Trophoblast cell (in vitro differentiated cells and primary cell): ENCODE data around the gene MFSD2A.

Source experiments
- DNase-seq, 2 donors: peaks; one replicate each; pipeline ENCODE4 v3.0.0-alpha.2; 2016
- H2AFZ ChIP-seq: 2 replicates; pipeline ENCODE4 v1.6.1; 2013; ENCODE audit warnings: low read length, moderate library complexity, mild to moderate bottlenecking; ENCODE audit not compliant: insufficient read depth, poor library complexity
- H2AK5ac ChIP-seq: 2 replicates; pipeline ENCODE4 v1.6.1; 2013; ENCODE audit warnings: mild to moderate bottlenecking, low read length
- H2BK120ac ChIP-seq: 2 replicates; pipeline ENCODE4 v1.6.1; 2013; ENCODE audit warnings: low read length, mild to moderate bottlenecking, moderate library complexity; ENCODE audit not compliant: insufficient read depth, poor library complexity
- H2BK12ac ChIP-seq: 2 replicates; pipeline ENCODE4 v1.6.1; 2013; ENCODE audit warnings: mild to moderate bottlenecking, low read length, moderate library complexity
- H2BK5ac ChIP-seq: 2 replicates; pipeline ENCODE4 v1.6.1; 2013; ENCODE audit warnings: low read length, low read depth, moderate library complexity, mild to moderate bottlenecking; ENCODE audit not compliant: poor library complexity
- H3K14ac ChIP-seq: 2 replicates; pipeline ENCODE4 v1.6.1; 2013; ENCODE audit warnings: mild to moderate bottlenecking, low read length
- H3K18ac ChIP-seq: 2 replicates; pipeline ENCODE4 v1.6.1; 2013; ENCODE audit warnings: mild to moderate bottlenecking, low read length
- H3K23ac ChIP-seq: 2 replicates; pipeline ENCODE4 v1.6.1; 2013; ENCODE audit warnings: low read length
- H3K27ac ChIP-seq: 2 replicates; pipeline ENCODE4 v1.5.1; 2013; ENCODE audit warnings: low read depth, mild to moderate bottlenecking, inconsistent platforms, low read length, moderate library complexity
- H3K27me3 ChIP-seq: 2 replicates; pipeline ENCODE4 v1.6.1; 2013; ENCODE audit warnings: inconsistent platforms, mild to moderate bottlenecking, low read length, moderate library complexity; ENCODE audit not compliant: insufficient read depth
- H3K36me3 ChIP-seq, 2 experiments: 1 replicate in 1 of 2; 2 replicates in 1 of 2; pipeline ENCODE4 v1.6.1; 2013; ENCODE audit warnings: low read length in 2 of 2, mild to moderate bottlenecking in 2 of 2, moderate library complexity in 1 of 2; ENCODE audit not compliant: insufficient read depth in 2 of 2, control insufficient read depth in 1 of 2
- H3K4ac ChIP-seq: 2 replicates; pipeline ENCODE4 v1.6.1; 2013; ENCODE audit warnings: low read depth, mild to moderate bottlenecking, low read length, moderate library complexity
- H3K4me1 ChIP-seq, 2 experiments: 1 replicate in 1 of 2; 2 replicates in 1 of 2; pipeline ENCODE4 v1.6.1; 2013; ENCODE audit warnings: low read length in 2 of 2, mild to moderate bottlenecking in 2 of 2, moderate library complexity in 1 of 2; ENCODE audit not compliant: insufficient read depth in 2 of 2, control insufficient read depth in 1 of 2
- H3K4me2 ChIP-seq: 2 replicates; pipeline ENCODE4 v1.6.1; 2013; ENCODE audit warnings: inconsistent platforms, mild to moderate bottlenecking, low read length, moderate library complexity
- H3K4me3 ChIP-seq: 2 replicates; pipeline ENCODE4 v1.5.1; 2013; ENCODE audit warnings: mild to moderate bottlenecking, low read depth, low read length, inconsistent platforms
- H3K79me1 ChIP-seq: one replicate; pipeline ENCODE4 v1.6.1; 2013; ENCODE audit warnings: low read length
- H3K79me2 ChIP-seq: 2 replicates; pipeline ENCODE4 v1.6.1; 2013; ENCODE audit warnings: low read length, mild to moderate bottlenecking; ENCODE audit not compliant: control insufficient read depth, insufficient read depth, poor library complexity
- H3K9ac ChIP-seq: 2 replicates; pipeline ENCODE4 v1.6.1; 2013; ENCODE audit warnings: mild to moderate bottlenecking, low read length
- H3K9me3 ChIP-seq: 2 replicates; pipeline ENCODE4 v1.6.1; 2013; ENCODE audit warnings: low read depth, mild to moderate bottlenecking, control low read depth, inconsistent platforms, low read length; ENCODE audit not compliant: insufficient read depth
- H4K12ac ChIP-seq: 2 replicates; pipeline ENCODE4 v1.6.1; 2013; ENCODE audit warnings: low read depth, mild to moderate bottlenecking, low read length, moderate library complexity
- H4K8ac ChIP-seq: 2 replicates; pipeline ENCODE4 v1.6.1; 2013; ENCODE audit warnings: low read depth, mild to moderate bottlenecking, low read length, moderate library complexity
- H4K91ac ChIP-seq: one replicate; pipeline ENCODE4 v1.6.1; 2013; ENCODE audit warnings: low read depth, mild to moderate bottlenecking, low read length, moderate library complexity
- WGBS: extraction: QIAGEN DNeasy Blood & Tissue Kit; methylation state at CpG from one replicate; pipeline ENCODE4 v1.1.7; 2013; ENCODE audit warnings: missing lambda C conversion rate; ENCODE audit not compliant: insufficient read length, insufficient coverage; ENCODE audit errors: extremely low coverage; 5-methylcytosine and 5-hydroxymethylcytosine counted together

MFSD2A gene

DNA sequence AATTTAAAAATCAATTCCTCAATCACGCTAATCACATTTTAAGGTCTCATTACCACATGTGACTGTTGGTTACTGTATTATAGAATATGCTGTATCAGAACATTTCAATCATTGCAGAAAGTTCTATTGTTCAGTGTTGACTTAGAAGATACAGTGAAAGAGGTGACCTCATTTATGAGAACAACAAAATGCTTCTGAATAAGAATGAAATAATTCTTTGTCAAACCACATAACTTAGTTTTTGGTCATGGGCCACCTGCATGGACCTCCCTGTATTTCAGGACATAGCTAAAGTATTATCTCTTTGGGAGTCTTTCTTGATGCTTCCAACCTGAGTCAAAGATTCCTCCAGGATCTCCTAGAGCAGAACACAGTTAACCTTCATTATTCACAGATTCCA is 22.3 kb downstream of the MFSD2A start:
- H3K79me2 ChIP-seq, result no peaks in the 10 kb centered on the region
- H2BK12ac ChIP-seq, result no peak overlapping the region
- H3K9ac ChIP-seq, result no peak overlapping the region
- peaks cover 3% of the 10 kb centered on the region for H3K79me1 ChIP-seq
- no peak overlapping the region for H3K14ac ChIP-seq
- no peak overlapping the region for H2AK5ac ChIP-seq
- H3K4ac ChIP-seq, result no peak overlapping the region
- no peaks in the 10 kb centered on the region for H3K27me3 ChIP-seq
- no peaks in the 10 kb centered on the region for H3K9me3 ChIP-seq
- H3K27ac ChIP-seq, result no peak overlapping the region
- peak; percentile 76 to 94 for DNase-seq
- no peak overlapping the region for H3K4me2 ChIP-seq
- no peak overlapping the region for H4K91ac ChIP-seq
- no CpG with 5 or more reads among the region's 1 CpG for WGBS
- H3K36me3 ChIP-seq, result no peaks in the 10 kb centered on the region
- H4K8ac ChIP-seq, result no peak overlapping the region
- H3K23ac ChIP-seq, result no peak overlapping the region
- H3K4me3 ChIP-seq, result no peak overlapping the region
- peaks cover 8% of the 10 kb centered on the region in 2 experiments for H3K4me1 ChIP-seq
- H4K12ac ChIP-seq, result no peak overlapping the region
- H2BK5ac ChIP-seq, result no peak overlapping the region
- H2BK120ac ChIP-seq, result no peak overlapping the region
- no peak overlapping the region for H2AFZ ChIP-seq
- no peak overlapping the region for H3K18ac ChIP-seq

DNA sequence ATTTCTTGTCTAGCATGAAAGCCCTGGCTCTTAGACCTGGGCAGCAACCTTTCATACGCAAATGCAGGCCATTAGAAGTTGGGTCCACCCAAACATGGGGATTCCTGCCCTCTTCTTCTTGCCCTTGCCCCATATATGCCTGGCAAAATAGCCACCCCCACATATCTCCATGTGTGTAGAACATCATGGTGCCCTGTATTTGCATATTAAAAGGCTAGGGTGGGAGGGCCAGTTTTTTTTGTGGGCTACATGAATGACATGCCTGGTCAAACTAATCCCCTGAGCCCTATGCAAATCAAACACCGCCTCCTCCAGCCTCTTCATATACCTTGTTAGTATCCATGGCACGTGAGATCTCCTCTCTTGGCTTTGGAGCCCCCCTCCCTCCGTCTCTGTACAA is 24.7 kb downstream of the MFSD2A start:
- Histone ChIP-seq H4K91ac (no peak overlapping the region), H3K18ac (no peak overlapping the region), H4K12ac (no peak overlapping the region), H2BK12ac (peak overlapping the region; percentile 36), H3K23ac (no peak overlapping the region), H3K4me2 (no peak overlapping the region), H2BK120ac (no peak overlapping the region), H3K79me2 (no peaks in the 10 kb centered on the region), H3K4ac (no peak overlapping the region), H3K4me1 (peaks cover 8% of the 10 kb centered on the region in 2 experiments), H2AFZ (no peak overlapping the region), H3K9me3 (no peaks in the 10 kb centered on the region), H3K27me3 (no peaks in the 10 kb centered on the region), H3K27ac (no peak overlapping the region), H3K14ac (no peak overlapping the region), H2BK5ac (no peak overlapping the region), H2AK5ac (no peak overlapping the region), H3K36me3 (no peaks in the 10 kb centered on the region), H3K79me1 (peaks cover 3% of the 10 kb centered on the region), H3K4me3 (no peak overlapping the region), H3K9ac (no peak overlapping the region), H4K8ac (no peak overlapping the region)
- WGBS, result no CpG with 5 or more reads among the region's 4 CpGs
- no peak for DNase-seq

- no peaks in the 10 kb centered on the region for H3K9me3 ChIP-seq
- no peak overlapping the region for H3K18ac ChIP-seq
- H2AK5ac ChIP-seq, result no peak overlapping the region
- no peaks in the 10 kb centered on the region for H3K36me3 ChIP-seq
- DNase-seq, result peak; percentile 97 to 98
- peaks cover 8 to 9% of the 10 kb centered on the region in 2 experiments for H3K4me1 ChIP-seq
- no CpG with 5 or more reads among the region's 6 CpGs for whole genome bisulfite sequencing
- H2BK5ac ChIP-seq, result no peak overlapping the region
- H3K23ac ChIP-seq, result no peak overlapping the region
- H3K79me1 ChIP-seq, result peaks cover 3% of the 10 kb centered on the region
- no peak overlapping the region for H3K14ac ChIP-seq
- no peak overlapping the region for H3K4ac ChIP-seq
- no peaks in the 10 kb centered on the region for H3K79me2 ChIP-seq
- no peak overlapping the region for H3K9ac ChIP-seq
- H3K4me2 ChIP-seq, result no peak overlapping the region
- H2BK12ac ChIP-seq, result peak overlapping the region; percentile 67
- no peak overlapping the region for H3K4me3 ChIP-seq
- peak overlapping the region; percentile 29 for H3K27ac ChIP-seq
- H3K27me3 ChIP-seq, result no peaks in the 10 kb centered on the region
- no peak overlapping the region for H2AFZ ChIP-seq
- no peak overlapping the region for H4K91ac ChIP-seq
- H2BK120ac ChIP-seq, result no peak overlapping the region
- peak overlapping the region; percentile 44 for H4K8ac ChIP-seq
- H4K12ac ChIP-seq, result no peak overlapping the region
Observed at GRCh38 chr1:39980555-39981313, 25.8 kb downstream of the MFSD2A start.

DNA sequence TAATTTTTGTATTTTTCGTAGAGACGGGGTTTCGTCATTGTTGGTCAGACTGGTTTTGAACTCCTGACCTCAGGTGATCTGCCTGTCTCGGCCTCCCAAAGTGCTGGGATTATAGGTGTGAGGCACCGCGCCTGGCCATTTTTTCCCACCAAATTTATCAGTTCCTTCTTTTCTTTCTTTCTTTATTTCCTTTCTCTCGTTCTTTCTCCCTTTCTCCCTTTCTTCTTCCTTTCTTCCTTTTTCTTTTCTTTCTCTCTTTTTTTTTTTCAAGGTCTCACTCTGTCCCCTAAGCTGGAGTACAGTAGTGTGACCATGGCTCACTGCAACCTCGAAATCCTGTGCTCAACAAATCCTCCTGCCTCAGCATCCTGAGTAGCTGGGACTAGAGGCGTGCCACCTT is 26.4 kb downstream of the MFSD2A start:
- peak in 1 of 2 donors; percentile 71 for DNase-seq
- WGBS, result no CpG with 5 or more reads among the region's 9 CpGs

More for the DNA sequence above, 26.4 kb downstream of the MFSD2A start:
- Histone ChIP-seq H3K4ac (no peak overlapping the region), H3K23ac (no peak overlapping the region), H3K27me3 (no peaks in the 10 kb centered on the region), H3K4me1 (peaks cover 8 to 9% of the 10 kb centered on the region in 2 experiments), H3K27ac (no peak overlapping the region), H3K4me3 (no peak overlapping the region), H2AK5ac (no peak overlapping the region), H4K8ac (no peak overlapping the region), H3K9ac (no peak overlapping the region), H3K14ac (no peak overlapping the region), H3K18ac (no peak overlapping the region), H4K12ac (no peak overlapping the region), H2BK5ac (no peak overlapping the region), H2BK12ac (no peak overlapping the region), H3K36me3 (no peaks in the 10 kb centered on the region), H3K4me2 (no peak overlapping the region), H2BK120ac (no peak overlapping the region), H2AFZ (no peak overlapping the region), H3K79me1 (peaks cover 3% of the 10 kb centered on the region), H3K79me2 (no peaks in the 10 kb centered on the region), H3K9me3 (no peaks in the 10 kb centered on the region), H4K91ac (peak overlapping the region; percentile 29)
